ENCODE data around the gene RTKN2.

RTKN2 gene

GRCh38 chr10:62308101-62308500 lies 39.5 kb upstream of the RTKN2 start:
- no peaks in the 10 kb centered on the region for H3K27me3 ChIP-seq (ENCODE audit: low read length)
- H3K36me3 ChIP-seq (ENCODE audit: low read length) = no peaks in the 10 kb centered on the region
- H3K9ac ChIP-seq (ENCODE audit: low read length) = no peak overlapping the region
- no peak overlapping the region for H2AFZ ChIP-seq (ENCODE audit: low read depth, low read length, severe bottlenecking)
- H3K27ac ChIP-seq (ENCODE audit: low read depth, low read length) = no peak overlapping the region
- no peaks in the 10 kb centered on the region for H3K9me3 ChIP-seq (ENCODE audit: insufficient read depth, low read length)
- H4K20me1 ChIP-seq (ENCODE audit: low read depth, low read length) = no peaks in the 10 kb centered on the region
- H3K9me2 ChIP-seq (replicated peaks; ENCODE audit: insufficient read depth, low read length) = no peaks in the 10 kb centered on the region
- no peak overlapping the region for H3K4me3 ChIP-seq (ENCODE audit: insufficient read depth, low read length, poor library complexity, severe bottlenecking)
- H3K79me2 ChIP-seq (ENCODE audit: insufficient read depth, low read length) = no peaks in the 10 kb centered on the region
- no peaks in the 10 kb centered on the region for H3F3A ChIP-seq (ENCODE audit: insufficient read depth)
- no peak overlapping the region for H3K4me2 ChIP-seq (ENCODE audit: low read depth, low read length, poor library complexity, severe bottlenecking)
- TF ChIP-seq EZH2phosphoT487 (conservative IDR thresholded peaks at IDR 0.05; ENCODE audit: low read length) (no peak), CTCF (IDR thresholded peaks at IDR 0.05; ENCODE audit: insufficient read depth, low read length, poor library complexity, severe bottlenecking) (no peak)

- H4K20me1 ChIP-seq (ENCODE audit: low read depth, low read length) = no peaks in the 10 kb centered on the region
- H3K4me2 ChIP-seq (ENCODE audit: low read depth, low read length, poor library complexity, severe bottlenecking) = no peak overlapping the region
- TF ChIP-seq EZH2phosphoT487 (conservative IDR thresholded peaks at IDR 0.05; ENCODE audit: low read length) = no peak
- TF ChIP-seq CTCF (IDR thresholded peaks at IDR 0.05; ENCODE audit: insufficient read depth, low read length, poor library complexity, severe bottlenecking) = no peak
- no peak overlapping the region for H3K27ac ChIP-seq (ENCODE audit: low read depth, low read length)
- no peak overlapping the region for H2AFZ ChIP-seq (ENCODE audit: low read depth, low read length, severe bottlenecking)
- H3K9me2 ChIP-seq (replicated peaks; ENCODE audit: insufficient read depth, low read length) = no peaks in the 10 kb centered on the region
- no peaks in the 10 kb centered on the region for H3K9me3 ChIP-seq (ENCODE audit: insufficient read depth, low read length)
- no peak overlapping the region for H3K4me3 ChIP-seq (ENCODE audit: insufficient read depth, low read length, poor library complexity, severe bottlenecking)
- H3F3A ChIP-seq (ENCODE audit: insufficient read depth) = no peaks in the 10 kb centered on the region
- no peak overlapping the region for H3K9ac ChIP-seq (ENCODE audit: low read length)
- no peaks in the 10 kb centered on the region for H3K36me3 ChIP-seq (ENCODE audit: low read length)
- no peaks in the 10 kb centered on the region for H3K79me2 ChIP-seq (ENCODE audit: insufficient read depth, low read length)
- no peaks in the 10 kb centered on the region for H3K27me3 ChIP-seq (ENCODE audit: low read length)
Measured at GRCh38 chr10:62307635-62308034, 39.0 kb upstream of the RTKN2 start.

GRCh38 chr10:62306663-62307062 lies 38.0 kb upstream of the RTKN2 start:
- Histone ChIP-seq H3F3A (ENCODE audit: insufficient read depth) (no peaks in the 10 kb centered on the region), H3K9me3 (ENCODE audit: insufficient read depth, low read length) (no peaks in the 10 kb centered on the region), H3K4me2 (ENCODE audit: low read depth, low read length, poor library complexity, severe bottlenecking) (no peak overlapping the region), H3K9ac (ENCODE audit: low read length) (no peak overlapping the region), H4K20me1 (ENCODE audit: low read depth, low read length) (no peaks in the 10 kb centered on the region), H3K79me2 (ENCODE audit: insufficient read depth, low read length) (no peaks in the 10 kb centered on the region), H3K9me2 (replicated peaks; ENCODE audit: insufficient read depth, low read length) (no peaks in the 10 kb centered on the region), H3K4me3 (ENCODE audit: insufficient read depth, low read length, poor library complexity, severe bottlenecking) (no peak overlapping the region), H2AFZ (ENCODE audit: low read depth, low read length, severe bottlenecking) (no peak overlapping the region), H3K36me3 (ENCODE audit: low read length) (no peaks in the 10 kb centered on the region), H3K27ac (ENCODE audit: low read depth, low read length) (no peak overlapping the region), H3K27me3 (ENCODE audit: low read length) (no peaks in the 10 kb centered on the region)
- TF ChIP-seq CTCF (IDR thresholded peaks at IDR 0.05; ENCODE audit: insufficient read depth, low read length, poor library complexity, severe bottlenecking) = no peak

- Histone ChIP-seq H3K9me3 (ENCODE audit: insufficient read depth, low read length) (peaks cover 6% of the 10 kb centered on the region; the same call in 1 of the 2 replicates), H3K4me2 (ENCODE audit: low read depth, low read length, poor library complexity, severe bottlenecking) (no peak overlapping the region)
- no peak for TF ChIP-seq CTCF (IDR thresholded peaks at IDR 0.05; ENCODE audit: insufficient read depth, low read length, poor library complexity, severe bottlenecking)
- TF ChIP-seq EZH2phosphoT487 (conservative IDR thresholded peaks at IDR 0.05; ENCODE audit: low read length) = no peak
Measured at GRCh38 chr10:62305813-62306212, 37.2 kb upstream of the RTKN2 start.

More at GRCh38 chr10:62305813-62306212, 37.2 kb upstream of the RTKN2 start:
- Histone ChIP-seq H3K36me3 (ENCODE audit: low read length) (no peaks in the 10 kb centered on the region), H3K4me3 (ENCODE audit: insufficient read depth, low read length, poor library complexity, severe bottlenecking) (no peak overlapping the region), H3F3A (ENCODE audit: insufficient read depth) (no peaks in the 10 kb centered on the region), H3K27ac (ENCODE audit: low read depth, low read length) (no peak overlapping the region), H3K9ac (ENCODE audit: low read length) (no peak overlapping the region), H4K20me1 (ENCODE audit: low read depth, low read length) (no peaks in the 10 kb centered on the region), H2AFZ (ENCODE audit: low read depth, low read length, severe bottlenecking) (no peak overlapping the region), H3K9me2 (replicated peaks; ENCODE audit: insufficient read depth, low read length) (no peaks in the 10 kb centered on the region), H3K79me2 (ENCODE audit: insufficient read depth, low read length) (no peaks in the 10 kb centered on the region), H3K27me3 (ENCODE audit: low read length) (no peaks in the 10 kb centered on the region)

Measured in SU-DHL-6 (cell line).